ENCODE results near the gene FRMD1. TPM values are rescaled to one million over a fixed set of nuclear protein-coding genes. Genes with fewer than 3 reads are reported as not detected.
"Not testable (repeated sequence)": the region's sequence is repeated elsewhere in the genome, so short reads cannot be mapped to it uniquely, and the experiment has no call there.

Gene FRMD1
- total RNA-seq, 4 donors from 2014 or later: 0.04 to 0.12 TPM; not detected in 2

GRCh38 chr6:168080393-168081077 is 1.5 kb upstream of the FRMD1 start:
- Histone ChIP-seq H3K36me3 (no peaks in the 10 kb centered on the region), H3K4me3 (no peak overlapping the region), H3K9me3 (no peaks in the 10 kb centered on the region), H3K27ac (no peak overlapping the region), H3K27me3 (no peaks in the 10 kb centered on the region), H3K4me1 (peaks cover 8 to 12% of the 10 kb centered on the region in 2 donors)
- TF ChIP-seq POLR2A (IDR thresholded peaks at IDR 0.05): no peak
- no peak for TF ChIP-seq CTCF (IDR thresholded peaks at IDR 0.05 in 4 of 5, conservative IDR thresholded peaks at IDR 0.05 in 1 of 5)
- intact Hi-C loops (cut with DNase I; ENCODE audit: low total_unique reads) (no loop called here), in situ Hi-C loops (cut with MboI; ENCODE audit: low sequenced_read_pairs in 4 of 4) (no loop called here)
- no peak for ATAC-seq
- DNase-seq: no peak

- intact Hi-C loops (cut with DNase I; ENCODE audit: low total_unique reads) (no loop called here), in situ Hi-C loops (cut with MboI; ENCODE audit: low sequenced_read_pairs in 4 of 4) (no loop called here)
- ATAC-seq (no peak), DNase-seq (no peak)
- H3K27me3 ChIP-seq: no peaks in the 10 kb centered on the region
- no peaks in the 10 kb centered on the region for H3K9me3 ChIP-seq
- no peak overlapping the region for H3K4me3 ChIP-seq
- TF ChIP-seq POLR2A (IDR thresholded peaks at IDR 0.05): no peak
- TF ChIP-seq CTCF (IDR thresholded peaks at IDR 0.05 in 4 of 5, conservative IDR thresholded peaks at IDR 0.05 in 1 of 5): no peak
- H3K27ac ChIP-seq: no peak overlapping the region
- H3K4me1 ChIP-seq: peaks cover 8 to 12% of the 10 kb centered on the region in 2 donors
- no peaks in the 10 kb centered on the region for H3K36me3 ChIP-seq
Observed at GRCh38 chr6:168078175-168078942, 653 bp downstream of the FRMD1 start.

GRCh38 chr6:168077401-168077800 is 1.6 kb downstream of the FRMD1 start:
- DNase-seq; ATAC-seq; intact Hi-C loops (cut with DNase I; ENCODE audit: low total_unique reads); H3K36me3 ChIP-seq; H3K4me3 ChIP-seq; H3K9me3 ChIP-seq; in situ Hi-C loops (cut with MboI; ENCODE audit: low sequenced_read_pairs in 4 of 4); H3K27ac ChIP-seq; H3K27me3 ChIP-seq: not testable (repeated sequence)
- peaks cover 8 to 12% of the 10 kb centered on the region in 2 donors for H3K4me1 ChIP-seq

GRCh38 chr6:168075787-168076202 is 3.2 kb downstream of the FRMD1 start:
- Histone ChIP-seq H3K4me1 (peaks cover 8 to 12% of the 10 kb centered on the region in 2 donors), H3K27me3 (no peaks in the 10 kb centered on the region), H3K36me3 (no peaks in the 10 kb centered on the region), H3K27ac (no peak overlapping the region), H3K4me3 (no peak overlapping the region), H3K9me3 (no peaks in the 10 kb centered on the region)
- TF ChIP-seq CTCF (IDR thresholded peaks at IDR 0.05 in 4 of 5, conservative IDR thresholded peaks at IDR 0.05 in 1 of 5): no peak
- no peak for TF ChIP-seq POLR2A (IDR thresholded peaks at IDR 0.05)
- DNase-seq (no peak), ATAC-seq (no peak)
- in situ Hi-C loops (cut with MboI; ENCODE audit: low sequenced_read_pairs in 4 of 4) (no loop called here), intact Hi-C loops (cut with DNase I; ENCODE audit: low total_unique reads) (no loop called here)

GRCh38 chr6:168075216-168075615 is 3.8 kb downstream of the FRMD1 start:
- H3K27me3 ChIP-seq: no peaks in the 10 kb centered on the region
- no peak overlapping the region for H3K27ac ChIP-seq
- no peaks in the 10 kb centered on the region for H3K9me3 ChIP-seq
- H3K4me3 ChIP-seq: no peak overlapping the region
- intact Hi-C loops (cut with DNase I; ENCODE audit: low total_unique reads): no loop called here
- H3K4me1 ChIP-seq: peaks cover 8 to 12% of the 10 kb centered on the region in 2 donors
- in situ Hi-C loops (cut with MboI; ENCODE audit: low sequenced_read_pairs in 4 of 4): no loop called here
- DNase-seq: no peak
- TF ChIP-seq POLR2A (IDR thresholded peaks at IDR 0.05) (no peak), CTCF (IDR thresholded peaks at IDR 0.05 in 4 of 5, conservative IDR thresholded peaks at IDR 0.05 in 1 of 5) (no peak)
- H3K36me3 ChIP-seq: no peaks in the 10 kb centered on the region
- ATAC-seq: no peak

Data from gastrocnemius medialis (tissue), 4 donors.